Suprapubic skin (tissue), 4 donors: ENCODE data around the gene STAT3. TPM values are rescaled to one million over a fixed set of nuclear protein-coding genes. Genes with fewer than 3 reads are reported as not detected.
"Not testable (repeated sequence)": the region's sequence is repeated elsewhere in the genome, so short reads cannot be mapped to it uniquely, and the experiment has no call there.

Source experiments
- DNase-seq, 2 donors: peaks; one replicate each; pipeline ENCODE4 v3.0.0-alpha.2; 2019; ENCODE audit warnings: low spot score in 2 of 2
- H3K27ac ChIP-seq: fragments of 200-600 bp; sonication (generic); one replicate; pipeline ENCODE4 v1.5.1; 2019
- H3K27me3 ChIP-seq: fragments of 200-600 bp; sonication (generic); one replicate; pipeline ENCODE4 v1.5.1; 2019
- H3K36me3 ChIP-seq: fragments of 200-600 bp; sonication (generic); one replicate; pipeline ENCODE4 v1.5.1; 2019
- H3K4me1 ChIP-seq: fragments of 200-600 bp; sonication (generic); one replicate; pipeline ENCODE4 v1.5.1; 2019
- H3K4me3 ChIP-seq: fragments of 200-600 bp; sonication (generic); one replicate; pipeline ENCODE4 v1.5.1; 2019; ENCODE audit warnings: mild to moderate bottlenecking
- H3K9me3 ChIP-seq: fragments of 200-600 bp; sonication (generic); one replicate; pipeline ENCODE4 v1.5.1; 2019
- EP300 ChIP-seq: sonication (generic); formaldehyde crosslinking; IDR thresholded peaks from one replicate; pipeline ENCODE4 v1.6.1; 2017; ENCODE audit warnings: antibody characterized with exemption
- POLR2A ChIP-seq, 2 donors: fragments of 450-650 bp; IDR thresholded peaks; one replicate each; pipeline ENCODE4 v1.6.1; 2017; ENCODE audit warnings: antibody characterized with exemption in 2 of 2, mild to moderate bottlenecking in 2 of 2, moderate library complexity in 2 of 2
- POLR2AphosphoS5 ChIP-seq, 3 donors: sonication (generic); formaldehyde crosslinking; IDR thresholded peaks; one replicate each; pipeline ENCODE4 v1.6.1; 2017; ENCODE audit warnings: antibody characterized with exemption in 3 of 3
- WGBS: methylation state at CpG from one replicate; pipeline ENCODE4 v1.1.5; 2018; 5-methylcytosine and 5-hydroxymethylcytosine counted together
- total RNA-seq, 4 donors: library from RNA; depleted of rRNA; stranded (reverse); fragments of >200 nt; gene quantifications; one replicate each; pipeline ENCODE4 v1.1.0, GENCODE V29; 2016
- TF ChIP-seq, protein P1 (sequence below), 2 donors: fragments of 200-600 bp in 1 of 2; fragments of 450-650 bp in 1 of 2; sonication (generic) in 1 of 2; IDR thresholded peaks; one replicate each; pipeline ENCODE4 v1.5.1; 2016 to 2019; ENCODE audit warnings: antibody characterized with exemption in 2 of 2, mild to moderate bottlenecking in 1 of 2, moderate library complexity in 1 of 2

STAT3 gene
- total RNA-seq, 4 donors from 2014 or later: 144 to 174 (median 152) TPM

DNA sequence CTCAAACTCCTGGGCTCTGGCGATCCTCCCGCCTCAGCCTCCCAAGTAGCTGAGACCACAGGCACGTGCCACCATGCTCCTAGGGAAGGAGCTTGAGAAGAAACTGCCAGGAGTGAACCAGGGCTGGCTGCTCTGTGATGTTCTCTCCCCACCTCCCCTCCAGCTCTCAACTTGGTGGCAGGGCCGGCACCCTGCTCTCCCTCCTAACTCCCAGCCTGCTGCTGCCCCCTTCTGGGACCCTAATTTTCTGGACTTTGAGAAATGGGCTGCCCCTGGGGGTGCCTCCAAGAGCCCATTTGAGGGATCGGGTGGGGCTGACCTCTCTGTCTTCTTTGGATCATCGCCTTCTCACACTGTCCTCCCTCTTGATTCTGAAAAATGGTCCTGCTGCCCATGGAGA, 14.9 kb upstream of the STAT3 start:
- TF ChIP-seq POLR2A (IDR thresholded peaks at IDR 0.05) (no peak), EP300 (no peak), POLR2AphosphoS5 (IDR thresholded peaks at IDR 0.05) (no peak)
- TF ChIP-seq, protein P1, sequence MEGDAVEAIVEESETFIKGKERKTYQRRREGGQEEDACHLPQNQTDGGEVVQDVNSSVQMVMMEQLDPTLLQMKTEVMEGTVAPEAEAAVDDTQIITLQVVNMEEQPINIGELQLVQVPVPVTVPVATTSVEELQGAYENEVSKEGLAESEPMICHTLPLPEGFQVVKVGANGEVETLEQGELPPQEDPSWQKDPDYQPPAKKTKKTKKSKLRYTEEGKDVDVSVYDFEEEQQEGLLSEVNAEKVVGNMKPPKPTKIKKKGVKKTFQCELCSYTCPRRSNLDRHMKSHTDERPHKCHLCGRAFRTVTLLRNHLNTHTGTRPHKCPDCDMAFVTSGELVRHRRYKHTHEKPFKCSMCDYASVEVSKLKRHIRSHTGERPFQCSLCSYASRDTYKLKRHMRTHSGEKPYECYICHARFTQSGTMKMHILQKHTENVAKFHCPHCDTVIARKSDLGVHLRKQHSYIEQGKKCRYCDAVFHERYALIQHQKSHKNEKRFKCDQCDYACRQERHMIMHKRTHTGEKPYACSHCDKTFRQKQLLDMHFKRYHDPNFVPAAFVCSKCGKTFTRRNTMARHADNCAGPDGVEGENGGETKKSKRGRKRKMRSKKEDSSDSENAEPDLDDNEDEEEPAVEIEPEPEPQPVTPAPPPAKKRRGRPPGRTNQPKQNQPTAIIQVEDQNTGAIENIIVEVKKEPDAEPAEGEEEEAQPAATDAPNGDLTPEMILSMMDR (IDR thresholded peaks at IDR 0.05): no peak
- 76% methylated on average over 6 of the region's 6 CpGs for WGBS
- Histone ChIP-seq H3K36me3 (peaks cover 28% of the 10 kb centered on the region), H3K4me1 (peaks cover 61% of the 10 kb centered on the region), H3K27ac (peak overlapping the region; percentile 32), H3K9me3 (no peaks in the 10 kb centered on the region), H3K4me3 (no peak overlapping the region), H3K27me3 (no peaks in the 10 kb centered on the region)
- DNase-seq: no peak

DNA sequence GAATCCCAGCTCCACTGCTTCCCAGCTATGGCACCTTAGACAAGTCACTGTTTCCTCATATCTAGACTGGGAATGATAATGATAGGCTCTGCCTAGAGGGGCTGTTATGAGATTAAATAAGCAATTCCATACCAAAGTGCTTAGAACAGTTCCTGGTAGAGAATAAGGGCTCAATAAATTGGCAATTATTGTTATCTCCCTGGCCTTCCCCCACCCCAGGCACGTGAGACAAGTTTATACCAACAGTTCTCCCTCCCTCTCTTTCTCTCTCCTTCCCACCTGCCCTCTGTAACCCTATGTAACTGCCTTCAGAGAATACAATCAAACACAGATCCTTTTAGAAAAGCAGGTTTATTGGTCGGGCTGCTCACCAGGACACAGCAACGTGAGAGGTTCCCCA, 13.9 kb upstream of the STAT3 start:
- Histone ChIP-seq H3K36me3 (peaks cover 28% of the 10 kb centered on the region), H3K9me3 (no peaks in the 10 kb centered on the region), H3K27me3 (no peaks in the 10 kb centered on the region), H3K4me3 (no peak overlapping the region), H3K27ac (peak overlapping the region; percentile 7), H3K4me1 (peaks cover 52% of the 10 kb centered on the region)
- TF ChIP-seq, protein P1 (IDR thresholded peaks at IDR 0.05): no peak
- TF ChIP-seq POLR2AphosphoS5 (IDR thresholded peaks at IDR 0.05): no peak
- no peak for TF ChIP-seq EP300
- no peak for TF ChIP-seq POLR2A (IDR thresholded peaks at IDR 0.05)
- no peak for DNase-seq
- 28% methylated on average over 3 of the region's 3 CpGs for WGBS

DNA sequence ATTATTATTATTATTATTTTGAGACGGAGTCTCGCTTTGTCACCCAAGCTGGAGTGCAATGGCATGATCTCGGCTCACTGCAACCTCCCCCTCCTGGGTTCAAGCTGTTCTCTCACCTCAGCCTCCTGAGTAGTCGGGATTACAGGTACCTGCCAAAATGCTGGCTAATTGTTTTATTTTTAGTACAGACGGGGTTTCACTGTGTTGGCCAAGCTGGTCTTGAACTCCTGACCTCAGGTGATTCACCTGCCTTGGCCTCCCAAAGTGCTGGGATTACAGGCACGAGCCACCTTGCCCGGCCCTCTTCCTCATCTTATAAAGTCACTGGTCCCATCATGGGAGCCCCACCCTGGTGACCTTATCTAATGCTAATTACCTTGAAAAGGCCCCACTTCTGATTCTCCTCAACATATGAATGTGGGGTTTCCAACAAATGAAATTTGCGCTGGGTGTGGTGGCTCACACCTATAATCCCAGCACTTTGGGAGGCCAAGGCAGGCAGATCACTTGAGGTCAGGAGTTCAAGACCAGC, 12.7 kb upstream of the STAT3 start:
- H3K36me3 ChIP-seq: peaks cover 28% of the 10 kb centered on the region
- not testable (repeated sequence) for H3K27me3 ChIP-seq, H3K9me3 ChIP-seq, DNase-seq, H3K27ac ChIP-seq, H3K4me3 ChIP-seq
- 76% methylated on average over 8 of the region's 8 CpGs for WGBS
- H3K4me1 ChIP-seq: peaks cover 42% of the 10 kb centered on the region

DNA sequence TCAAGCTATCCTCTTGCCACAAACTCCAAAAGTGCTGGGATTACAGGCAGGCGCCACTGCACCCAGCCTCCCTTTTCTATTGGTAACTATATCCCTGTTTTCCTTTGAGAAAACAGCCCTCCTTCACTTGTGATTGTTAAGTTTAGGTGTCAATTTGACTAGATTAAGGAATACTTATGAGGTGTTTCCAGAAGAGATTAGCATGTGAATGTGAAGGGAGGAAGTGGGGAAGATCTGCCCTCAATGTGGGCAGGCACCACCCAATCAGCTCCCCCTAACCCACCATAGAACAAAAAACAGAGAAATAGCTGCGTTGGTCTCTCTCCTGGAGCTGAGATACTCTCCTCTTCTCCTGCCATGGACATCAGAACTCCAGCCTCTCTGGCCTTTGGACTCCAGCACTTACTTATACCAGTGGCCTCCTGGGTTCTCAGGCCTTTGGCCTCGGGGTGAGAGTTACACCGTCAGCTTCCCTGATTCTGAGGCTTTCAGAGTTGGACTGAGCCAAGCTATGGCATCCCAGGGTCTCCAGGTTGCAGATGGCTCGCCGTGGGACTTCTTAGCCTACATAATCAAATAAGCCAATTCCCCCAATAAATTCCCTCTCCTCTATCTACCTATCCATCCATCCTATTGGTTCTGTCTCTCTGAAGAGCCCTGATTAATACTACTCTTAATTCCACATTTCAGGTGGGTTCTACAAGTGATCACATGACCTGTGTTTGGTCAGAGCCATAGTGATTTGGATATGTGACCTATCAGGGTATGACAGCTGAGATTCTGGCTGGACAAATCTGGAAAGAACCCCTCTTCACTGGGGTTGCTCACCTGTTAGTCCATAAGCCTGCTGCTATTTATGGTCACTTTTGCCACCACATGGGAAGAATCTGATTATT, 12.0 kb upstream of the STAT3 start:
- Histone ChIP-seq H3K36me3 (peaks cover 27% of the 10 kb centered on the region), H3K4me1 (peaks cover 42% of the 10 kb centered on the region), H3K27me3 (no peaks in the 10 kb centered on the region), H3K27ac (peak overlapping the region; percentile 38), H3K9me3 (no peaks in the 10 kb centered on the region), H3K4me3 (no peak overlapping the region)
- no peak for DNase-seq
- WGBS: 88% methylated on average over 6 of the region's 6 CpGs
- TF ChIP-seq POLR2A (IDR thresholded peaks at IDR 0.05): no peak
- TF ChIP-seq POLR2AphosphoS5 (IDR thresholded peaks at IDR 0.05): no peak
- no peak for TF ChIP-seq EP300
- TF ChIP-seq, protein P1 (IDR thresholded peaks at IDR 0.05): no peak

DNA sequence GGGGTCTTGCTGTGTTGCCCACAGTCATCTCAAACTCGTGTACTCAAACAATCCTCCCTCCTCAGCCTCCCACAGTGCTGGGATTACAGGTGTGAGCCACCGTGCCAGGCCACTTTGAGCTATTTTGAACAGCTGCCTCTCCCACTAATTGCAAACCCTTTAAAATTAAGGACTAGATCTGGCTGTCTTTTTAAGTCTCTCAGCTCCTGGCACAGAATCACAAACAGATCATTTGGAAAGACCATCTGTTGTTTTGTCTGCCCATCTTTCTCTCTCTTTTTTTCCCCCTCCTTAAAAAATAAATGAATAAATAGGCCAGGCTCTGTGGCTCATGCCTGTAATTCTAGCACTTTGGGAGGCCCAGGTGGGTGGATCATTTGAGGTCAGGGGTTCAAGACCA, 10.9 kb upstream of the STAT3 start:
- H3K4me3 ChIP-seq: no peak overlapping the region
- no peak for DNase-seq
- H3K36me3 ChIP-seq: peaks cover 16% of the 10 kb centered on the region
- H3K27me3 ChIP-seq: no peaks in the 10 kb centered on the region
- 71% methylated on average over 2 of the region's 2 CpGs for WGBS
- no peaks in the 10 kb centered on the region for H3K9me3 ChIP-seq
- no peak overlapping the region for H3K27ac ChIP-seq
- peaks cover 33% of the 10 kb centered on the region for H3K4me1 ChIP-seq
- no peak for TF ChIP-seq POLR2A (IDR thresholded peaks at IDR 0.05)
- TF ChIP-seq EP300: no peak
- TF ChIP-seq, protein P1 (IDR thresholded peaks at IDR 0.05): no peak
- TF ChIP-seq POLR2AphosphoS5 (IDR thresholded peaks at IDR 0.05): no peak

DNA sequence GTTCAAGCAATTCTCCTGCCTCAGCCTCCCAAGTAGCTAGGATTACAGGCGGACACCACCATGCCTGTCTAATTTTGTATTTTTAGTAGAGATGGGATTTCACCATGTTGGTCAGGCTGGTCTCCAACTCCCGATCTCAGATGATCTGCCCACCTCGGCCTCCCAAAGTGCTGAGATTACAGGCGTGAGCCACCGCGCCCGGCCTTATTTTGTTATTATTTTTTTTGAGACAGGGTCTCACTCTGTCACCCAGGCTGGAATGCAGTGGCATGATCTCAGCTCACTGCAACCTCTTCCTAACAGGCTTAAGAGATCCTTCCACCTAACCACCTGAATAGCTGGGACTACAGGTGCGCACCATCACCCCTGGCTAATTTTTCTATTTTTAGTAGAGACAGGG, 7.4 kb upstream of the STAT3 start:
- H3K36me3 ChIP-seq, H3K9me3 ChIP-seq, H3K27ac ChIP-seq, H3K4me3 ChIP-seq, H3K27me3 ChIP-seq: not testable (repeated sequence)
- DNase-seq: peak in 1 of 2 donors; percentile 55
- WGBS: 95% methylated on average over 8 of the region's 8 CpGs
- peaks cover 17% of the 10 kb centered on the region for H3K4me1 ChIP-seq
